Right lobe of liver (tissue), 6 donors: ENCODE results near the gene CHIT1. TPM values are rescaled to one million over a fixed set of nuclear protein-coding genes. Genes with fewer than 3 reads are reported as not detected.

Experiments
- ATAC-seq, 4 donors: fragments of 200-7000 bp; cut with Tn5 transposase; one replicate each; pipeline ENCODE4 v1.9.1; 2020; ENCODE audit warnings: mild to moderate bottlenecking in 4 of 4, moderate library complexity in 4 of 4
- DNase-seq, 3 donors: peaks; one replicate each; pipeline ENCODE4 v3.0.0-alpha.2; 2020
- H3K27ac ChIP-seq, 3 donors: fragments of 200-600 bp; one replicate each; pipeline ENCODE4 v1.8.0; 2022
- H3K27me3 ChIP-seq, 2 donors: fragments of 200-600 bp; one replicate each; pipeline ENCODE4 v1.8.0; 2022
- H3K36me3 ChIP-seq, 4 donors: fragments of 200-600 bp; sonication (generic) in 1 of 4; one replicate each; pipeline versions ENCODE4 v1.5.1 to v1.8.0; 2017 to 2022; ENCODE audit warnings: control low read depth in 1 of 4
- H3K4me1 ChIP-seq, 4 donors: fragments of 200-600 bp; sonication (generic) in 1 of 4; one replicate each; pipeline versions ENCODE4 v1.5.1 to v1.8.0; 2017 to 2022; ENCODE audit warnings: control low read depth in 1 of 4
- H3K4me3 ChIP-seq, 3 donors: fragments of 200-600 bp; one replicate each; pipeline ENCODE4 v1.8.0; 2022
- H3K9me3 ChIP-seq, 4 donors: fragments of 200-600 bp; sonication (generic) in 1 of 4; one replicate each; pipeline versions ENCODE4 v1.5.1 to v1.8.0; 2017 to 2022; ENCODE audit warnings: control low read depth in 1 of 4
- POLR2A ChIP-seq: fragments of 450-650 bp; IDR thresholded peaks from one replicate; pipeline ENCODE4 v1.6.1; 2017; ENCODE audit warnings: antibody characterized with exemption, mild to moderate bottlenecking
- WGBS: methylation state at CpG from one replicate; pipeline ENCODE4 v1.1.6; 2018; ENCODE audit warnings: low coverage, low lambda C conversion rate; ENCODE audit not compliant: insufficient coverage; ENCODE audit errors: missing lambda C conversion rate; 5-methylcytosine and 5-hydroxymethylcytosine counted together
- intact Hi-C, 2 donors: fragments of 100-400 bp; cut with DNase I; formaldehyde crosslinking; loops; one replicate each; pipeline versions ENCODE4 v1.11.2 to v1.14.1; 2022
- total RNA-seq, 6 experiments: library from RNA; depleted of rRNA in 2 of 6; stranded (reverse); fragments of >200 nt in 2 of 6; fragmentation: NEBNext Ultra II Directional in 3 of 6; extraction: Animal tissue kit (Norgen Biotek cat#: 25700) in 3 of 6; gene quantifications; one replicate each; pipeline versions ENCODE4 v1.1.0 to v1.2.4, GENCODE V29; 2016 to 2023
- TF ChIP-seq, protein P1 (sequence below), 4 donors: fragments of 200-600 bp in 3 of 4; fragments of 450-650 bp in 1 of 4; IDR thresholded peaks; one replicate each; pipeline versions ENCODE4 v1.5.1 to v1.8.0; 2016 to 2022; ENCODE audit warnings: antibody characterized with exemption in 4 of 4, mild to moderate bottlenecking in 2 of 4
- donor health status: DM: no; HTN: yes; CAD: no.
- donor health status: DM: no; HTN: no; CAD: no.
- donor health status: DM: no; HTN: no; CAD: no.
- donor health status: DM: no; HTN: yes; CAD: no.
- donor health status: DM: no; HTN: yes; CAD: no.

CHIT1 gene
- total RNA-seq, 6 experiments from 2014 or later, result 0.46 to 0.61 (median 0.46) TPM; not detected in 3

DNA sequence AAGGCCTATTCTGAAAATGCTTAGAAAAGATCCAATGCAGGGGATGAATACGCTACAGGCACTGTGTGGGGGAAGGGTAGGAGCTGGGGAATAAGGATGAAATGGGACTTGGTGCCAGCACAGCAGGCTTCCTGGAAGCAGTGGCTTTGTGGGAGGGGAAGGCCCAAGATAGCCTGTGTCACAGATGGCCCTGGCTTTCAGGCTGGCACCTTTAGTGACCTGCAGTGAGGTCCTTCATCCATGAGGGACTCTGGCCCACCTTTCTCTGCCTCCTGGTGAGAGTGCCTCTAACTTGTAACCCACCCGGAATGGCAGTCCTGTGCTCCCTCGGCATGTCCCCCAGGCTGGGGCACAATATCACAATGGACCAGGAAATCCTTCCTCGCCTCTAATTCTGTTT lies 43.9 kb downstream of the CHIT1 start:
- intact Hi-C loops, result no loop called here
- DNase-seq, result peak in 1 of 3 donors; percentile 37
- ATAC-seq, result peak in 1 of 4 donors; percentile 14
- no peak overlapping the region for H3K27ac ChIP-seq
- H3K9me3 ChIP-seq, result no peaks in the 10 kb centered on the region
- no peaks in the 10 kb centered on the region for H3K36me3 ChIP-seq
- H3K4me1 ChIP-seq, result no peaks in the 10 kb centered on the region
- TF ChIP-seq POLR2A, result no peak
- TF ChIP-seq, protein P1, sequence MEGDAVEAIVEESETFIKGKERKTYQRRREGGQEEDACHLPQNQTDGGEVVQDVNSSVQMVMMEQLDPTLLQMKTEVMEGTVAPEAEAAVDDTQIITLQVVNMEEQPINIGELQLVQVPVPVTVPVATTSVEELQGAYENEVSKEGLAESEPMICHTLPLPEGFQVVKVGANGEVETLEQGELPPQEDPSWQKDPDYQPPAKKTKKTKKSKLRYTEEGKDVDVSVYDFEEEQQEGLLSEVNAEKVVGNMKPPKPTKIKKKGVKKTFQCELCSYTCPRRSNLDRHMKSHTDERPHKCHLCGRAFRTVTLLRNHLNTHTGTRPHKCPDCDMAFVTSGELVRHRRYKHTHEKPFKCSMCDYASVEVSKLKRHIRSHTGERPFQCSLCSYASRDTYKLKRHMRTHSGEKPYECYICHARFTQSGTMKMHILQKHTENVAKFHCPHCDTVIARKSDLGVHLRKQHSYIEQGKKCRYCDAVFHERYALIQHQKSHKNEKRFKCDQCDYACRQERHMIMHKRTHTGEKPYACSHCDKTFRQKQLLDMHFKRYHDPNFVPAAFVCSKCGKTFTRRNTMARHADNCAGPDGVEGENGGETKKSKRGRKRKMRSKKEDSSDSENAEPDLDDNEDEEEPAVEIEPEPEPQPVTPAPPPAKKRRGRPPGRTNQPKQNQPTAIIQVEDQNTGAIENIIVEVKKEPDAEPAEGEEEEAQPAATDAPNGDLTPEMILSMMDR (IDR thresholded peaks at IDR 0.05), result no peak
- WGBS, result 89% methylated on average over 1 of the region's 4 CpGs
- H3K4me3 ChIP-seq, result no peak overlapping the region
- no peaks in the 10 kb centered on the region for H3K27me3 ChIP-seq

DNA sequence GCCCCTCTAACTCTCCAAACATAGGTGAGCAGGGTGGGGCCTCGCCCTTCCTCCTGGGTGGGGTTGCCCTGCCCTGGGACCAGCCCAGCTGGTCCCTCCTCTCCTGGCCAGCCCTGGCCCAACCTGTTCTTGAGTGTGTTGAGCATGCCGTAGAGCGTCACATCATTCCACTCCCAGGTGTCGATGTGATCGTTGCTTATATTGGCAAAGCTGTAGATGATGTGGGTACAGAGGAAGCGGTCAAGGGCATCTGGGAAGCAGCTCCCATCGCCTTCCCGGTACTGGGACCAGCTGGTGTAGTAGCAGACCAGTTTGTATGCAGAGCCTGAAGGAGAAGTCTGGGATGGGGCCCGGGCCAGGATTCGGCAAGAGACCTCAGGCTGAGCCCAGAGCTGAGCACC lies 44.4 kb downstream of the CHIT1 start:
- no peaks in the 10 kb centered on the region for H3K27me3 ChIP-seq
- no peaks in the 10 kb centered on the region for H3K4me1 ChIP-seq
- H3K27ac ChIP-seq, result no peak overlapping the region
- TF ChIP-seq, protein P1 (IDR thresholded peaks at IDR 0.05), result no peak
- TF ChIP-seq POLR2A, result no peak
- WGBS, result 90% methylated on average over 9 of the region's 10 CpGs
- no peaks in the 10 kb centered on the region for H3K36me3 ChIP-seq
- H3K4me3 ChIP-seq, result no peak overlapping the region
- no peaks in the 10 kb centered on the region for H3K9me3 ChIP-seq
- intact Hi-C loops, result no loop called here
- DNase-seq (peak in 1 of 3 donors; percentile 43), ATAC-seq (no peak)

DNA sequence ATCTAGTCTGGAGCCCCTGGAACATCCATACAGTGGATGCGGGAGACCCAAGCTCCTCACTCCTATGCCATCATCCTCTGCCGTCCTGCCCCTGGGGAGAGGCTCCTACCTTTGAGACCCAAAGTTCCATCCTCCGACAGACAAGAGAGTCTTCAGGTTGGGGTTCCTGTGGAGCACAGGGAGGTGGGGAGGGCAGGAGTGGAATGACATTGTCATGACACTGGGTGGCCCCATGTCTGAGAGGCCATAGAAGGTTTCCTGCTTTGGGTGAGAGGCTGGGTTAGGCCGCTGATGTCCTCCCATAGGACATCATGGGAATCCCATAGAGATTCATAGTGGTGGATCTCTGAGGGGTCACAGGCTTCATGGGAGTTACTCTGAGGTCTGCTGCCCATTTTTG lies 45.0 kb downstream of the CHIT1 start:
- DNase-seq (no peak), ATAC-seq (no peak)
- Histone ChIP-seq H3K36me3 (no peaks in the 10 kb centered on the region), H3K27me3 (no peaks in the 10 kb centered on the region), H3K27ac (no peak overlapping the region), H3K9me3 (no peaks in the 10 kb centered on the region), H3K4me3 (no peak overlapping the region), H3K4me1 (no peaks in the 10 kb centered on the region)
- TF ChIP-seq, protein P1 (IDR thresholded peaks at IDR 0.05), result no peak
- no peak for TF ChIP-seq POLR2A
- intact Hi-C loops, result no loop called here
- 30% methylated on average over 2 of the region's 4 CpGs for WGBS

DNA sequence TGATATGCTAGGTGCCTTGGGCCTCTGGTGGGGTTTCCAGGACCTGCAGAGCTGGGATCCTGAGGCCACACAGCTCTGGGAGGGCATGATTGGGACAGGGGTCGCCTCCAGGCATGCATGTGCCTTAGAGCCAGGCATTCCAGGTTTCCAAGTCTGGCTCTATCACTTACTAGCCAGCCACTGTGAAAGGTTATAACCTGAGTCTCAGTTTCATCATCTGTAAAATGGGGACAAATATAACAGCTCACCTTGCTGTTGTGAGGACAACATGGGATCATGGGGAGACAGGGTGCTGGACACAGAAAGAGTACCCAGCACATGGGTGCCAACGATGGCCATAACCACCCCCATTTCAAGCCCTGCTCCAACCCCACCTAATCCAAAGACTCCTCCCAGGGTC lies 45.6 kb downstream of the CHIT1 start:
- WGBS, result 83% methylated on average over 1 of the region's 2 CpGs
- Histone ChIP-seq H3K4me3 (no peak overlapping the region), H3K27ac (no peak overlapping the region), H3K27me3 (no peaks in the 10 kb centered on the region), H3K4me1 (no peaks in the 10 kb centered on the region), H3K9me3 (no peaks in the 10 kb centered on the region), H3K36me3 (no peaks in the 10 kb centered on the region)
- intact Hi-C loops, result no loop called here
- no peak for TF ChIP-seq POLR2A
- TF ChIP-seq, protein P1 (IDR thresholded peaks at IDR 0.05), result no peak
- ATAC-seq (no peak), DNase-seq (no peak)

DNA sequence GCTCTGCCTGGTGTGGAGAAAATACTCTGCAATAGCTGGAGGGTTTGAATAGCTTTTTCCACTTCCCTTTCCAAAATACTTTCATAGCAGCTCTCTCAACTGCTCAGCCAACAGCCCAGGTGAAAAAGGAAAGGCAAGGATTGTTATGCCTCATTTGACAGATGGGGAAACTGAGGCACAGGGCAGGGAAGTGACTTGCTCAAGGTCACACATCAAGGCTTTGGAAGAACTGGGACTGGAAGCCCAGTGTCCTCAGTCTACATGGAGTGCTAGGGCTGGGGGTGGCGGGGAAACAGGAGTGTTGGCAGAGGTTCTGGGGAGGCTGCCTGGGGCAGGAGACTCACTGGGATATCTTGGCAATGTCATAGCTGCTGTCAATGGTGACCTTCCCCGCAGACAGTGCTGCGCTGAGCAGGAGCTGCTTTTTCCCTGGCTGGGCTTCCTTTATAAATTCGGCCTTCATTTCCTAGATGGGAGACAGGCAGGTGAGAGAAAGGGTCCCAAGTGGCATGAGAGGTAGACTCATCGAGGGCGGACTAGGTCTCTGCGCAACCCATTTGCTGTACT lies 47.0 kb downstream of the CHIT1 start:
- no peak overlapping the region for H3K27ac ChIP-seq
- WGBS, result 100% methylated on average over 2 of the region's 7 CpGs
- H3K4me1 ChIP-seq, result no peaks in the 10 kb centered on the region
- no peak overlapping the region for H3K4me3 ChIP-seq
- intact Hi-C loops, result no loop called here
- no peak for ATAC-seq
- TF ChIP-seq, protein P1 (IDR thresholded peaks at IDR 0.05), result no peak
- no peak for TF ChIP-seq POLR2A
- H3K27me3 ChIP-seq, result no peaks in the 10 kb centered on the region
- no peaks in the 10 kb centered on the region for H3K36me3 ChIP-seq
- no peaks in the 10 kb centered on the region for H3K9me3 ChIP-seq
- no peak for DNase-seq
